H4 (cell line): ENCODE data around the gene VANGL1. TPM values are rescaled to one million over a fixed set of nuclear protein-coding genes. Genes with fewer than 3 reads are reported as not detected.

Experiments used
- DNase-seq: peaks from one replicate; pipeline ENCODE4 v3.0.0-alpha.2; 2015; ENCODE audit warnings: low spot score
- total RNA-seq: library from RNA; depleted of rRNA; stranded (reverse); fragments of >200 nt; shearing (Covaris generic); gene quantifications from 2 replicates; pipeline ENCODE4 v1.2.3, GENCODE V29; 2014

Gene VANGL1
- total RNA-seq, 1 experiment from 2014 or later = 8.2 TPM

DNA sequence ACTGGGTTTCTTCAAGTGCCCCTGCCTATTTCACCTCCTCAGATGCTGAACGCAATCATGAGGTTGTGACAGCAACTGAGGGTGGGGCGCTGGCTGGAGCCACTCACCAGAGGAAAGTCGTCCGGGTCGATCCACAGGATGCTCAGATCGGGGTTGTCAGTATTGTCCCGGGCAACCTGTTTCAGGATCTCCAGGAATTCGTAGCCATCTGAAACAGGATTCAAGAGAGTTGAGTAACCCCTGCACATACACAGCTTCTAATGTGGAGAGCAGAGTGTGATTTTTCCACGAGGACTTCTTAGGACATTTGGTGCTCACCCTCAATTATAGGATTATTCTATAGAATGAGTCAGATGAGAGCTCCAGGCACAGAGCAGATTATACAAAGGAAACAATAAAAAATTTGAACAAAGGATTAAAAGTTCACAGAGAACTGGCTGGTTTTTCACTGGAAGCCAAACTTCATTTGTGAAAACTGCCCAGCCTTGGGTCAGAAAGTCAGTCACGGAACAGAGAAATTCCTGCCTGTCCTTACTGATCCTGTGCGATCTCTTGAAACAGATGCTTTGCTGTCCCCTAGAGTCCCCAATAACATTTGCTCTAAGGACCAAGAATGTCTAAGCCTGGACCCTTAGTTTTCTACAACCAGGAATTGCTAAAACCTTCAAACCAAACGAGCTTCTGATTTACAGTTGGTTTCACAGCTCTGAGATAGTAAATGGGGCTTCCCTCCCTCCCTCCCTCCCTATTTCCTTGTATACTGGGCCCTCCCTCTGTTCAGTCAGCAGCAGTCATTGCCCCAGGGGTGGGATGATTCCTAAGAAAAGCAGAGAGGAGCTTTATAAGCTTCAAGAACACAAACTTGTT, 63.5 kb downstream of the VANGL1 start:
- DNase-seq = no peak

DNA sequence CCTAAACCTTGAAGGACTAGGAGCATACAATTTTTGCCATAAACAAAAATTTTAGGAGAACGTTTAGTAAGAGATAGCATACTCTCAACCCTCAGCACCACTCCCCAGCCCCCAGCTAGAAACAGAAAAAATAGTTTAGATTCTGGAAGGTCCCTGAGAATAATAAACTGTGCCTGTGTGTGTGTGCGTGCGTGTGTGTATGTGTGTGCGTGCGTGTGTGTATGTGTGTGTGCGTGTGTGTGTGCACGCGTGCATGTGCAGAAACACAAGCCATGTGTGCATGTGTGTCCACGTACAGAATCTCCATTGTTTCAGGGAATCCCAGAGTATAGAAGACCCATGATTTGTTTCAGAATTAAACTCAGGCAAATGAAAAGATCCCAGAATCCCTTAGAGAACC, 64.2 kb downstream of the VANGL1 start:
- no peak for DNase-seq

DNA sequence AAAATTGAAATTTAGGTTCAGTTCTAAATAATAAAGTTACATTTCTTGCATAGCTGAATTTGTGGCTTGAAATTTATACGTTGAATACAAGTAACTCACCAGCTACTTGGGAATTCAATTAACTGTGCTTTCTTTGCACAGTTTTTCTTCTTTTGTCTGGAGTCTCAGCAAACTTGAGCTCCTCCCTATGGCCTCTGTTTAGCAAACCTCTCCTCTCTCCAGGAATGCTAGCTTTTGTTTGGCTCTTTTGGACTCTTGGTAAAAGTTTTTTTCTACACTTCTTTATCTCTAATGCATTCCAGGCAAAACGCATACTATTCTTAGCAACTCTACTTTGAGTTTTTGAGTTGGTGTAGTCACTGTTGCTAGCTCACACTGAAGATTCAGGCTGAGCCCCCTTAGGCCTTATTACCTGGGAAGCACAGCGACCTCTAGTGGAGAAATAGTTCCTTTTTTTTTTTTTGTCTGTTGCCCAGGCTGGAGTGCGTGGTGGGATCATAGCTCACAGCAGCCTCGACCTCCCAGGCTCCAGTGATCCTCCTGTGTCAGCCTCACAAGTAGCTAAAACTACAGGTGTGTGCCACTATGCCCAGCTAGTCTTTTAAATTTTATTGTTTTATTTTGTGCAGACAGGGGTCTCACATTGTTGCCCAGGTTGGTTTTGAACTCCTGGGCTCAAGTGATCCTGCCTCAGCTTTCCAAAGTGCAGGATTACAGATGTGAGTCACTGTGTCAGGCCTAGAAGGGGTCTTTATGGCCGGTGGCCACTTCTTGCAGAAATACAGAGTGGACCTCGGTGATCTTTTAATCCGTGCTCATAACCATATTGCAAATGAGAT, 65.0 kb downstream of the VANGL1 start:
- DNase-seq = peak; percentile 36

DNA sequence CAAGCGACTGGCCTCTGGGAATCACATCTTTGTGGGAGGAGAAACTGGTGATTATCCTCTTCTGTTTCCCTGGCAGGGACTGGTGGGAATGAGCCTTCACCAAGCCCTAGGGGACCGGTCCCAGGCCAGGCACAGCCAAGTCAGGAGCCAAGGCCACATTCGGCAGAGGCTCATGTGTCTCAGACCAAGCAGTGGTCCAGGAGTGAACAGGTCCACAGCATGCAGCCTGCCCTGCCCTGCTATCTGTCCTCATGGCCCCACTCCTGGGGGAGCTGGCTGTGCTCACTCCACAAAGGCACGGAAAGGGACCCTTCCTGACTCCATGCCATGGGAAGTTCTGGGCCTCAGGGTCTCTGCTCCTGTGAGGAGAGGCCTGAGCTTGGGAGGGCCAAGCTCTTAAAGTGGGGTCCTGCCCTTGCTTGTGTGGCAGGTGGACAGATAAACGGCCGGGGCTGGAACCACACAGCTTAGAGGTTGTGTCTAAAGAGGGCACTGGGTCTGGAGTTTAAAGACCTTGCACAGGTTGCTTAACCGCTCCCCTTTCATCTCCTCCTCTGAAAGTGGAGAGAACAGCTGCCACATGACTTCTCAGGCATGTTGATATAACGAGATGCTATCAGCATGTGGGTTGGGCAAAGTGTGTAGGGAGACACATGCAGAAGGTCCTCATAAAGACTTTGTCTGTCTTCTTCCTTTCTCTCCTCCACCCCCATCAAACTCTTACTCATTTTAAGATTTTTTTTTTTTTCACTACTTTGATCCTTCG, 69.3 kb downstream of the VANGL1 start:
- DNase-seq = no peak

DNA sequence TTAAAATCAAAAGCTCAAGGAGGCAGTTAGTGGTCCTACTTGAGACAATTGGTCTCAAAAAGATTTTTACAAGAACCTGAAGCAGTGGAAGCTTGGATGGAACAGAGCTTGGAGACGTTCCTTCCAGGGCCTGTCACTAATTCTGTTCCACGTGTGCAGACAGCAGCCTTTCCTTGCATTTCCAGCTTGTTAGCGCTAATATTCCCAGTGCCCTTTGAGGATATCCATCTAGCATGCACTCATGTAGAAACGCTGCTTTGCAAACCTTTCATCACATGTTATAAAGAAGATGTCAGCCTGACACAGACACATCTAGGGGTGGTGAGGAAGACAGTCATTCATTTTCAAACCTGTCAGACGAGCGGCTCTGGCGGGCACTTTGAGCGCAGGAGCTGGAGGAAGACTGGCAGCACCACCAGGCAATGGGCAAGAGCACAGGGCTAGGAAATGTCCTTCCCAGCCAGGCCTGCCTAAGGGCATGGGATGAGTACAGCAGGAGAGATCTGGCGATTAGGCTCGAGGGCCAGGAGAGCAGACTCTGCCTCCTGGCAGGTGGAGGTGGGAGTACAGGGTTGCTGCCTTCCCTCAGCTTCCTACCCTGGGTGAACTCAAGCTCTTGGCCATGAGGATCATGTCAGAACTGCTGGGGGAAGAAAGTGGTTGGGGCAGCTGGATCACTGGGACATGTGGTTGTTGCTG, 71.3 kb downstream of the VANGL1 start:
- no peak for DNase-seq

DNA sequence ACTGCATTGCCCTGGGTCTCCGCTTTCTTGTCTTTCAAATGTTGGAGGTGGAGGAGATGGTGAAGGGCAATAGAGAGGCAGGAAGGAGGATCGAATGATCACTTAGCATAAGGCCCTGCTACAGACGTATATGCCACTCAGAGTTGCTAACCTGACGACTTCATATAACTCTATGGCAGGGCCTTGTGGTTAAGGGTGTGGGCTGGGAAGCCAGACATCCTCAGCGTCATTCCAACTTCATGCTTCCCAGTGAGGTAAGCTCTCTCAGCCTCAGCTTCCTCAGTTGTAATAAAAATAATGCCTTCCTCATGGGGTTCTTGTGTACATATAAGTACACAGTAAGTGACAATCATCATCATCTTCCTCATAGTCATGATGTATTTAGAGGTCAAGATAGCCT, 72.1 kb downstream of the VANGL1 start:
- no peak for DNase-seq

DNA sequence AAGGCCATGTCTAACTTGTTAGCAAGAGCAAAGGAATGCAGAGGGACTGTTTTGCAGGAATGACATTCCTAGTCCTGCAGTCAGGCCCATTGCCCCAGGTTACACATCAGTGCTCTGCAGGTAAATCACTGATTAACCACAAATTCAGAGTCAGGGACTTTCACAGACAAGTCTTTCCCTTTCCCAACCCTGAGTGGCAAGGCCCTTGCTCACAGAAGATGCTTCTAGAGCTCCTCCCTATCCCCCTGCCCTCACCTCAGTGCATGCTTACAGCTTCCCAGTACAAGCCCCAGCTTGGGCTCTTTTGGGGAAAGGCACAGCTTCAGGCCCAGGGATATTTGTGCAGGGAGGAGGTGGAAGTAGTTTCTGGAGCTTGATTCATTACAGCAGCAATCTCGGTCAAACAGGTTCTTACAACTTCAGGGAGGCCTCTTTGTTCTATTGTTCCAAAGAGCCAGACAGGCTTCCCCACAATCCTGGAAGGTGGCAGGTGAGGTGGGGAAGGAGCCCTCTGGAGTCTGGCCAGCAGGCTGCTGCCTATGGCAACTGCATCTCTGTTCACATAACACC, 72.9 kb downstream of the VANGL1 start:
- no peak for DNase-seq

DNA sequence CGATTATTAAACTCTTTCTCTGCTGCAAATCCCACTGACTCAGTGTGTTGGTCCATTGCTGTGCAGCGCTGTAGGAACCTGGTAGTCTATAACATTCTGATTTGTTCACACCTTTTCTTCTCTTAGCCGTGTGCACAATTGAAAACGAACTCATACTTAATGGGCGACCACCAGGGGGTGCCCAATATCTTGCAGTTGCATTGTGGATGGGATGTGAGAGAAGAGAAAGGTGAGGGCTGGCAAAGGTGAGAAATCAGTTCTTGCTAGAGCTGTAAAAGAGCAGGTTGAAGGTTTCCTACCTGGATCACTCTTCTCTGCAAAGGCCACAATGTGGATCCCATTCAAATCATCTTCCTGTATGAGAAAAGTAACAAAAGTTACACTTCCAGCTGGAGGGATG, 75.8 kb downstream of the VANGL1 start:
- DNase-seq = peak; percentile 11

DNA sequence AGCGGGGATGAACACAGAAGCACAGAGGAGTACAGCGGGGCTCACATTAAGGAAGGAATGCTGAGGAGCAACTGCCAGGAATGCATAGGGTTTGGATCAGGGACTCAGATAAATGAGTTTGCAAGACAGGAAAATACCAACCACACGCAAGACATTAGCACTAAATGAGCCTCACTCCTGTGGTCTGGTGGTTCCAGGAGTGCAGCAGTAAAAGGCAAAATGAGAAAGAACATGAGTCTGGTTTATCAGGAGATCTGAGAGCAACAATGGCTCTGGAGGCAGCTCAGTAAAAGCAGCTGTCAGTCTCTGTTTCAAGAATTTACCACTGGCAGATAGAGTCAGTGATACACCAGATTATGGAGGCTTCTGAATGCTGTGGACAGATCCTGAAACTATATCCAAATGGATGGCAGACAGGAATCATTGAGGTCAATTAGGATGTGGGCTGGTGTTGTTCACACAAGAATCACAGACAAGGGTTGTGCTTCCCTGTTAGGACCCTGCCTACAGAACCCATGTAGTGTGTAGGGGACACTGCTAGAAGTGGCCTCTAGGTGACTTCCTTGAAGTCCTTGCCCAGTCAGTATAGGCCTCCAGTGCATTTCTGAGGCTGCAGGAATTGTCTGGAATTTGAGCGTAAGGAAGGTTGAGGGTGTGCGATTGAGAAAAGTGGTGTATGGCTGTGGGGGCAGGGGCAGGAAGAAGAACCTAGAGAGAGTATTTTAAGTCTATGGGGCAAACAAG, 76.4 kb downstream of the VANGL1 start:
- DNase-seq = no peak

DNA sequence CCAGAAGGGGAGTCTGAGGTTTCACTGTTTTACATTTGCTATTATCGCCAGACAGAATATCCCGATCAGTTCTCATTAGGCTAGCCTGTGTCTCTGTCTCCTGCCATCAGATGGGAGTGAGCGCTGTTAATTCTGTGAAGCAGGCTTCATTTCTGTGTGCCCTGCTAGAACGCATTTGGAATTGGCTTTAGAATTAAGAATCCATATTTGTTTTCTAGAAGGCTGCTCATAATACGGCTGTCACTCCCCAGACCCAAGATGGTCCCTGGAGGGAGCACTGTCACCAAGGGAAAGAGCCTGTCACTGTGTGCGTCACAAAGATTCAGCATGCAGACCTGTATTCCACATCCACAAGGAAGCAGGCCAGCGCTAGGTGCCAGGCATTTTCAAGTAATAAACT, 77.5 kb downstream of the VANGL1 start:
- no peak for DNase-seq

DNA sequence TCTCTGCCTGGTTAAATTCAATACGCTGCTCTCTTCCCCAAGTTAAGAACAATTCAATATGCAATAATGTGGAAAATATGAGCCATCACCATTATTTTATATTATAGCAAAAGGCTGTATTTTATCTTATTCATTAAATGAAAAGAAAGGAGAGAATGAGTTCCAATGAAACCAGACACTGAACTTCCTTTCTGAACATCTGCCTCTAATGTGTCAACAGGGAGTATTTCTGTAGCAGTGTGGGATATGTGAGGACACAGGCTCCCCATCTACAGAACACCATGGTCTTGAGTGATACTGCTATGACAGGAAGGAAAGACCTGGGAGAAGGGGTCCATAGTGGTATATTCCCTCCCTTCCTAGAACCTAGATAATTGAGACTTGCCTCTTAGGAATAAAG, 80.5 kb downstream of the VANGL1 start:
- no peak for DNase-seq

DNA sequence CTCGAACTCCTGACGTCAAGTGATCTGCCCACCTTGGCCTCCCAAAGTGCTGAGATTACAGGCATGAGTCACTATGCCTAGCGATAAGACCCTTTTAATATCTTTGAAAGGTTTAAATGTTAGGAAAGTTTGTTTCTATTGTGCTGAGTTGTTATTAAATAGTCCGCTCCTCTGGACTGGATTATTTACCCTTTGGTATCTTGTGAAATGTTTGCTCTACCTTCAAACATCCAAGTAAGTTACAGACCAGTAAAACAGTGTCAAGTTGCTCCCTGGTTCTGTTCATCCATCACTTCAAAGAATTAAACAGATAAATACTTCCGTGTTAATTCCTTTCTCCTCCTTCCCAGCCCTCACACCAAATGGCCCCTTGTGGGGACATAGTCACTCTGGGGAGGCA, 82.0 kb downstream of the VANGL1 start:
- DNase-seq = no peak

DNA sequence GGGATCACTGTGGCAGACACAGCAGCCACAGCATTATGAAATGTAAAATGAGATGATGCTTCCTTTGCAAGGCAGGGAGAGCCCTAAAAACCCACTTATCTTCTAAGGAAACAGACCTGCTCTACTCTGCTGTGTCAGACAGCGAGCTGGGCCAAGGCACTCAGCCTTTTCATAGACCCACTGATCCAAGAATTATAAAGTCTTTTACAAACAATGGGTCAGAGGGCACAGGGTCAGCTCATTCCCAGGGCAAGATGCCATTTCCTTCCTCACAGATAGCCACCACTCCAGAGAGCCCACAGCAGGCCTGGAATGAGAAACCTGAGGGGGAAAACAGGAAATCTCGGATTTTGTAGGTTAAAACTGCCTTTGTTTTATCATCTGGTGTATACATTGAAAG, 83.8 kb downstream of the VANGL1 start:
- DNase-seq = no peak

DNA sequence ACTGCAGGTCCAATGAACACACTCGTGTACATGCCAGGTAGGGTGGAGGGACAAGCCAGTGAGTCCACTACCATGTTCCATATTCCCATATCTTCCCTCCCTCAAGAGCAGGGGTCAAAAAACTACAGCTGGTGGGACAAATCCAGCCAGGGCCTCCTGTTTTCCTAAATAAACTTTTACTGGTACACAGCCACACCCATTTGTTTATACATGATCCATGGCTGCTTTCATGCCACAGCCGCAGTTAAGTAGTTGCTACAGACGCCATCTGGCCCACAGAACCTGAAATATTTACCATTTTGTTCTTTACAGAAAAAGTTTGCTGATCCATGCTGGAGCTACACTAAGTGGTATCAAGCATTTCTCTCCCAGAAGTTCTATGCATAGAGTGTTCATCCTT, 84.4 kb downstream of the VANGL1 start:
- DNase-seq = no peak

DNA sequence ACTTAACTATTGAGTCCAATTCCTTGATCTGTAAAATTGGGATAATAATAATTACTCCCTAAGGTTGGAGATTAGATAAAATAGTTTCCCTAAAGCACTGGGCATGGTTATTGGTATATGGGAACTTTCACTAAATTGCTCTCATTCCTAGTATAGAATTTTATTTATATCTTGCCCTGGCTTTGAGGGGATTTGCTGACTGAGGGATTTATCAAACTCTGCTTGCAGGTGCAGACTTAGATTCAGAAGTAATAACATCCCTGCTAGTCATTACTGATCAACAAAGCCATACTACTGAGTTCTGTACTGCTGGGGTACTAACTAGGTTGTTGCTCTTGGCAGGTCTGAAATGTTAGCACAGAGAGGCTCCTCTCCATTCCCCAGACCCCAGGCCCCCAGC, 84.8 kb downstream of the VANGL1 start:
- no peak for DNase-seq

DNA sequence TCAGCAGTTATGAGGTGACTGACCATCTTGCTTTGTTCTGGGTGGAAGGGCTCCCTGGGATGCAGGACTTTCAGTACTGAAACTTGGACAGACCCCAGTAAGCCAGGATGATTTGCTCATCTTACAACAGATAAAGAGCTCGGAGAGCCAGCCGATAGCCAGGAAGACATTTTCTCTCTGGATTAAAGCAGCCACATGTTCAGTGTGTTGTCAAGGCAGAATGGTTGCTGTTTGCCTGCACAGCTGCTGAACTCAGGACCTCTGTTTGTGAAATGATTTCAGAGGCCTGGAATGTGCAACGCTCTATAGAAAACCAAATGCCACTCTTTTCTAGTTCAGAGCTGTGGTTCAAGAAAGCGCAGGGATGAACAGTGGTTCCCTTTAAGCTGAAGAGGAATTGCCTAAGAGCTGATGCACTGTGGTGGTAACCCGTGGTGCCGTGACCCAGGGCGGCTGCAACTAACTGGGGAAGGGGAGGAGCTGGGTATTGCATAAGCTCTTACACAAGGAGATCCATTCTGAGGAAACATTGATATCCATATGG, 86.0 kb downstream of the VANGL1 start:
- peak; percentile 71 for DNase-seq

DNA sequence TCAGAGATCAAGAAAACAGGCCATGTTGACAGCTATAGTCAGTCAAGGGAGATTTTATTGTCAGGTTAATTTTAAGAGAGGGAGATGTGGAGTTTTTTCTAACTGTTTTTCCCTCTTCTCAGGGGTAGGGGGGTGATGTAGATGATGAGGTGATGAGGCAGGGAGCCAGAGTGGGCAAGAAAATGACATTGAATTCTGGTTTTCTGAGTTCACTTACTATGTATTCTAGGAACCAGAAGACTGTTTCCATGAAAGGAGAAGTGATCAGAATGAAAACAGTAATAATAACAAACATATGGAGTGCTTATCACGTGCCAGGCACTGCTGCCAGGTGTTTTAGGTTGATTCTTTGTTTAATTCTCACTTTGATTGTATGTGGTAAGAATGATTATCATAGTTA, 86.6 kb downstream of the VANGL1 start:
- DNase-seq = no peak

DNA sequence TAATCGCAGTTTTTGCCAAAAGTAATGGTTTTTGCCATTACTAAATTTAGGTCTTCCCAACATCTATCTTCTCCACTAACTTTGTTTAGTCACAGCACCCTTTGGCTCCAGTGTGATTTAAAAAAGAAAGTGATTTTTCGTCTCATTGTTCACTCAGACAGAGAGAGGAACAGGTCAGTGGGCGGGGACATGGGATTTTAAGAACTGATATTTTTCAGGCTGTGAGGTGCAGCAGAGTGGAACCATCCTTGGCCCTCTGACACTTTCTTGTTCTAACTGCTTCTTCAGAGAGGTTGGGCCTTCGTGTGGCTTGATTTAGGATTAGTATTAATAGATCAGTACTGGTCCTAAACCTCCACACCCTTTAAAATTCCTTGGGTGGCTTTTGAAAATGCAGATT, 88.0 kb downstream of the VANGL1 start:
- no peak for DNase-seq

DNA sequence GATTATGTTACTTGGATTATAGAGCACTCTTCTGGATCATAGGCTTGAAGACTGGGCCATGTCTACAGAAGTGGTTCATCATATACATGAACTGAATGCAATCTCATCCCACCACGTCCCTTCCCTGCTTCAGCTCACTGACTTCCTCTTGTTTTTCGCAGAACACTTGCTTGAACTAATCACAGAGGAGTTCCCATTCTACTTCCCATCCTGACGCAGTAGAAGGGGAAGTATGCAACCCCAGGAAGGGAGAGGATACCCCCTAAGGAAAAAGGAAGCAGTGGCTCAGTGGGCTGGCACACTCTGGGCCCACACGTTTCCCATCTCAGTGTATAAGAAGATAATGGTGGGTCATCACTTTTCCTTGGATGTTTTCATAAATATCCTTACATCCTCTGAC, 90.5 kb downstream of the VANGL1 start:
- DNase-seq = no peak

DNA sequence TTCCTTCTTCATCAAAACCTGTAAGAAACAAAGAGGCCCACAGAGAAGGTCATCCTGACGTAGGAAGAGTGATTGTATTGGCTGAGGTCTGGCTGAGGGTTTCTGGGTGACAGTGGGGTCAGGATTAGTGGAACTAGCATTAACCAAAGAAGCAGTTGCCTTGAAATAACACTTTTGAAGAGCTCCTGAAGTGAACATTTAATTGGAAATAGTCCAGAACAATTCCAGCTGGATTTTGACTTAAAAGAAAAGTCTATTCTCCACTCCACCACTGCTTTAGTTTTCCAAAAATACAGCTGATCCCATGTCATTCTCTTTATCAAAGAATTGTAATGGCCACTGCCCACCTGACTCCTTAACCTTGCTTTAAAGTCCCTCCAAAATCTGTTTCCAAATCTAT, 99.0 kb downstream of the VANGL1 start:
- DNase-seq = no peak
